H9 (cell line): ENCODE measurements around the gene CFAP61. TPM values are rescaled to one million over a fixed set of nuclear protein-coding genes. Genes with fewer than 3 reads are reported as not detected.

Experiments
- DNase-seq: peaks from one replicate; pipeline ENCODE4 v3.0.0-alpha.2; 2017
- H2AFZ ChIP-seq: one replicate; pipeline ENCODE4 v1.6.1; 2013; ENCODE audit warnings: mild to moderate bottlenecking, low read length, control low read depth, moderate library complexity
- H2AK5ac ChIP-seq: 2 replicates; pipeline ENCODE4 v1.6.1; 2013; ENCODE audit warnings: low read length, control low read depth, mixed read lengths; ENCODE audit not compliant: insufficient read length
- H2BK120ac ChIP-seq: one replicate; pipeline ENCODE4 v1.6.1; 2013; ENCODE audit warnings: low read depth, mild to moderate bottlenecking, low read length, control low read depth, inconsistent platforms; ENCODE audit not compliant: poor library complexity, severe bottlenecking
- H2BK12ac ChIP-seq: 2 replicates; pipeline ENCODE4 v1.6.1; 2013; ENCODE audit warnings: low read length, control low read depth, mixed read lengths, low read depth; ENCODE audit not compliant: insufficient read length
- H2BK15ac ChIP-seq: 2 replicates; pipeline ENCODE4 v1.6.1; 2013; ENCODE audit warnings: low read depth, low read length, control low read depth
- H2BK20ac ChIP-seq: one replicate; pipeline ENCODE4 v1.6.1; 2013; ENCODE audit warnings: low read depth, mild to moderate bottlenecking, low read length, control low read depth, inconsistent platforms; ENCODE audit not compliant: poor library complexity, severe bottlenecking
- H2BK5ac ChIP-seq: 2 replicates; pipeline ENCODE4 v1.6.1; 2013; ENCODE audit warnings: low read length, control low read depth, mixed read lengths; ENCODE audit not compliant: insufficient read length
- H3K14ac ChIP-seq: 2 replicates; pipeline ENCODE4 v1.6.1; 2013; ENCODE audit warnings: low read length, control low read depth; ENCODE audit not compliant: insufficient read depth
- H3K18ac ChIP-seq: 2 replicates; pipeline ENCODE4 v1.6.1; 2013; ENCODE audit warnings: low read depth, mild to moderate bottlenecking, mixed read lengths, low read length, control low read depth; ENCODE audit not compliant: insufficient read length
- H3K23ac ChIP-seq: 2 replicates; pipeline ENCODE4 v1.6.1; 2013; ENCODE audit warnings: low read length, control low read depth, mixed read lengths, low read depth; ENCODE audit not compliant: insufficient read length
- H3K23me2 ChIP-seq: 2 replicates; pipeline ENCODE4 v1.6.1; 2013; ENCODE audit warnings: low read depth, mild to moderate bottlenecking, mixed read lengths, low read length, control low read depth; ENCODE audit not compliant: insufficient read length, poor library complexity, severe bottlenecking
- H3K27ac ChIP-seq: 2 replicates; pipeline ENCODE4 v1.5.1; 2013; ENCODE audit warnings: low read length, control low read depth, mixed read lengths, low read depth; ENCODE audit not compliant: insufficient read length
- H3K27me3 ChIP-seq: 2 replicates; pipeline ENCODE4 v1.6.1; 2013; ENCODE audit warnings: low read length, control low read depth, inconsistent platforms; ENCODE audit not compliant: insufficient read depth
- H3K4ac ChIP-seq: 2 replicates; pipeline ENCODE4 v1.6.1; 2013; ENCODE audit warnings: low read depth, mild to moderate bottlenecking, control low read depth, inconsistent platforms, low read length, moderate library complexity
- H3K4me1 ChIP-seq: 2 replicates; pipeline ENCODE4 v1.6.1; 2013; ENCODE audit warnings: low read length, control low read depth, inconsistent platforms; ENCODE audit not compliant: insufficient read depth
- H3K4me2 ChIP-seq: 2 replicates; pipeline ENCODE4 v1.6.1; 2013; ENCODE audit warnings: low read length, control low read depth, mixed read lengths; ENCODE audit not compliant: insufficient read length, insufficient read depth
- H3K56ac ChIP-seq: 2 replicates; pipeline ENCODE4 v1.6.1; 2013; ENCODE audit warnings: low read depth, mild to moderate bottlenecking, mixed read lengths, low read length, control low read depth; ENCODE audit not compliant: insufficient read length
- H3K79me1 ChIP-seq: 2 replicates; pipeline ENCODE4 v1.6.1; 2013; ENCODE audit warnings: low read depth, mild to moderate bottlenecking, moderate library complexity, low read length, control low read depth, inconsistent platforms; ENCODE audit not compliant: insufficient read depth, poor library complexity, severe bottlenecking
- H3K79me2 ChIP-seq: 2 replicates; pipeline ENCODE4 v1.6.1; 2013; ENCODE audit warnings: low read length, control low read depth, inconsistent platforms; ENCODE audit not compliant: insufficient read depth
- H3K9ac ChIP-seq: 2 replicates; pipeline ENCODE4 v1.6.1; 2013; ENCODE audit warnings: low read length, control low read depth, mixed read lengths; ENCODE audit not compliant: insufficient read length; ENCODE audit errors: extremely low read depth
- H3K9me3 ChIP-seq: one replicate; pipeline ENCODE4 v1.6.1; 2013; ENCODE audit warnings: low read depth, low read length, inconsistent platforms; ENCODE audit not compliant: control insufficient read depth
- H3T11ph ChIP-seq: one replicate; pipeline ENCODE4 v1.6.1; 2013; ENCODE audit warnings: mild to moderate bottlenecking, low read length, control low read depth, inconsistent platforms
- H4K20me1 ChIP-seq: one replicate; pipeline ENCODE4 v1.6.1; 2013; ENCODE audit not compliant: control insufficient read depth, insufficient read length, insufficient read depth
- H4K5ac ChIP-seq: 2 replicates; pipeline ENCODE4 v1.6.1; 2013; ENCODE audit warnings: low read depth, mild to moderate bottlenecking, mixed read lengths, low read length, control low read depth; ENCODE audit not compliant: insufficient read length
- H4K8ac ChIP-seq: replicated peaks from 2 replicates; pipeline ENCODE4 v1.6.1; 2013; ENCODE audit warnings: low read length, control low read depth, mixed read lengths, low read depth; ENCODE audit not compliant: insufficient read length
- H4K91ac ChIP-seq: 2 replicates; pipeline ENCODE4 v1.6.1; 2013; ENCODE audit warnings: low read depth, mild to moderate bottlenecking, moderate library complexity, mixed read lengths, low read length, control low read depth; ENCODE audit not compliant: insufficient read length
- H3K27ac Mint-ChIP-seq, 3 experiments: 2 replicates in 2 of 3; 3 replicates in 1 of 3; pipeline ENCODE4 v1.8.0; 2020 to 2021; ENCODE audit warnings: mixed read lengths in 3 of 3, mild to moderate bottlenecking in 1 of 3, moderate library complexity in 1 of 3
- H3K27me3 Mint-ChIP-seq: 2 replicates; pipeline ENCODE4 v1.8.0; 2021; ENCODE audit warnings: low read depth, mild to moderate bottlenecking, moderate library complexity, mixed read lengths
- H3K36me3 Mint-ChIP-seq, 3 experiments: 2 replicates in 2 of 3; 3 replicates in 1 of 3; pipeline ENCODE4 v1.8.0; 2020 to 2021; ENCODE audit warnings: low read depth in 3 of 3, mixed read lengths in 3 of 3; ENCODE audit not compliant: insufficient read depth in 1 of 3
- H3K4me1 Mint-ChIP-seq, 2 experiments: 2 replicates each; pipeline ENCODE4 v1.8.0; 2020; ENCODE audit warnings: mixed read lengths in 2 of 2
- H3K4me3 Mint-ChIP-seq, 2 experiments: 2 replicates in 1 of 2; 3 replicates in 1 of 2; pipeline ENCODE4 v1.8.0; 2020 to 2021; ENCODE audit warnings: mild to moderate bottlenecking in 2 of 2, mixed read lengths in 2 of 2, moderate library complexity in 1 of 2
- H3K9me3 Mint-ChIP-seq, 2 experiments: 2 replicates in 1 of 2; 3 replicates in 1 of 2; pipeline ENCODE4 v1.8.0; 2020; ENCODE audit warnings: mild to moderate bottlenecking in 2 of 2, mixed read lengths in 2 of 2, moderate library complexity in 1 of 2
- CTCF ChIP-seq: fragments of 200-600 bp; sonication (generic); conservative IDR thresholded peaks from 3 replicates; pipeline ENCODE4 v1.8.0; 2021; ENCODE audit warnings: antibody characterized with exemption, mild to moderate bottlenecking
- WGBS: extraction: QIAGEN DNeasy Blood & Tissue Kit; methylation state at CpG from one replicate; pipeline ENCODE4 v1.1.7; 2013; ENCODE audit warnings: missing lambda C conversion rate, low lambda C conversion rate, mixed read lengths; ENCODE audit not compliant: insufficient read length; ENCODE audit errors: extremely low coverage; 5-methylcytosine and 5-hydroxymethylcytosine counted together
- total RNA-seq: library from RNA; stranded (reverse); gene quantifications from 2 replicates; pipeline ENCODE4 v1.2.1, GENCODE V29; 2021

Gene CFAP61
- total RNA-seq, 1 experiment from 2014 or later, result 0.44 TPM

GRCh38 chr20:20021835-20022234, 30.5 kb upstream of the CFAP61 start:
- Histone ChIP-seq H3K23ac (no peak overlapping the region), H3K56ac (no peak overlapping the region), H2BK15ac (no peak overlapping the region), H4K20me1 (no peaks in the 10 kb centered on the region), H3K14ac (no peak overlapping the region), H3T11ph (no peak overlapping the region), H3K27me3 (no peaks in the 10 kb centered on the region), H3K9ac (no peak overlapping the region), H3K27ac (no peak overlapping the region), H3K18ac (no peak overlapping the region), H4K91ac (no peak overlapping the region), H3K4ac (no peak overlapping the region), H2BK12ac (no peak overlapping the region), H3K9me3 (no peaks in the 10 kb centered on the region), H2AFZ (no peak overlapping the region), H2BK120ac (no peak overlapping the region), H3K4me1 (peaks cover 2% of the 10 kb centered on the region; the same call in 1 of the 2 replicates), H2BK20ac (no peak overlapping the region), H4K5ac (no peak overlapping the region), H3K79me2 (peaks cover 11% of the 10 kb centered on the region; the same call in 1 of the 2 replicates), H3K4me2 (no peak overlapping the region), H2BK5ac (no peak overlapping the region), H4K8ac (no peak overlapping the region), H3K79me1 (peaks cover 6% of the 10 kb centered on the region), H2AK5ac (no peak overlapping the region), H3K23me2 (no peaks in the 10 kb centered on the region)
- H3K9me3 Mint-ChIP-seq, result no peaks in the 10 kb centered on the region
- no peaks in the 10 kb centered on the region; the same call in 1 of the 2 replicates for H3K27me3 Mint-ChIP-seq
- DNase-seq, result no peak
- WGBS, result no CpG with 5 or more reads among the region's 7 CpGs
- no peak for TF ChIP-seq CTCF
- no peak overlapping the region; a peak in 1 of 7 replicates for H3K27ac Mint-ChIP-seq
- no peak overlapping the region for H3K4me3 Mint-ChIP-seq
- H3K36me3 Mint-ChIP-seq, result peaks cover 0 to 14% (median 12%) of the 10 kb centered on the region in 3 experiments; a peak in 5 of 7 replicates
- H3K4me1 Mint-ChIP-seq, result peaks cover 13 to 27% of the 10 kb centered on the region in 2 experiments
